ENCODE measurements around the gene ITK.

DNA sequence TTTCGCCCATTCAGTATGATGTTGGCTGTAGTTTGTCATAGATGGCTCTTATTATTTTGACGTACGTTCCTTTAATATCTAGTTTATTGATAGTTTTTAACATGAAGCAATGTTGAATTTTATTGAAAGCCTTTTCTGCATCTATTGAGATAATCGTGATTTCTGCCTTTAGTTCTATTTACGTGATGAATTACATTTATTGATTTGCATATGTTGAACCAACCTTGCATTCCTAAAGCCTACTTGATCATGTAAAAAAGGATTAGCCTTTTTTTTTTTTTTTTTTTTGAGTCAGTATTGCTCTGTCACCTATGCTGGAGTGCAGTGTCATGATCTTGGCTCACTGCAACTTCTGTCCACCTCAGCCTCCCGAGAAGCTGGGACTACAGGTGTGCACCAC is 25.1 kb downstream of the ITK start:
- TF ChIP-seq, protein P1, sequence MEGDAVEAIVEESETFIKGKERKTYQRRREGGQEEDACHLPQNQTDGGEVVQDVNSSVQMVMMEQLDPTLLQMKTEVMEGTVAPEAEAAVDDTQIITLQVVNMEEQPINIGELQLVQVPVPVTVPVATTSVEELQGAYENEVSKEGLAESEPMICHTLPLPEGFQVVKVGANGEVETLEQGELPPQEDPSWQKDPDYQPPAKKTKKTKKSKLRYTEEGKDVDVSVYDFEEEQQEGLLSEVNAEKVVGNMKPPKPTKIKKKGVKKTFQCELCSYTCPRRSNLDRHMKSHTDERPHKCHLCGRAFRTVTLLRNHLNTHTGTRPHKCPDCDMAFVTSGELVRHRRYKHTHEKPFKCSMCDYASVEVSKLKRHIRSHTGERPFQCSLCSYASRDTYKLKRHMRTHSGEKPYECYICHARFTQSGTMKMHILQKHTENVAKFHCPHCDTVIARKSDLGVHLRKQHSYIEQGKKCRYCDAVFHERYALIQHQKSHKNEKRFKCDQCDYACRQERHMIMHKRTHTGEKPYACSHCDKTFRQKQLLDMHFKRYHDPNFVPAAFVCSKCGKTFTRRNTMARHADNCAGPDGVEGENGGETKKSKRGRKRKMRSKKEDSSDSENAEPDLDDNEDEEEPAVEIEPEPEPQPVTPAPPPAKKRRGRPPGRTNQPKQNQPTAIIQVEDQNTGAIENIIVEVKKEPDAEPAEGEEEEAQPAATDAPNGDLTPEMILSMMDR (conservative IDR thresholded peaks at IDR 0.05), result no peak
- no peak for TF ChIP-seq ZFX (IDR thresholded peaks at IDR 0.05)
